ENCODE results near the gene AKT3.

AKT3 gene

GRCh38 chr1:243758647-243759046 is 91.4 kb downstream of the AKT3 start:
- no peak overlapping the region for H4K91ac ChIP-seq (ENCODE audit: low read depth, low read length, poor library complexity)
- no peak overlapping the region for H2BK5ac ChIP-seq (ENCODE audit: low read length)
- no peak overlapping the region for H3K27ac ChIP-seq (replicated peaks; ENCODE audit: low read length)
- H2BK12ac ChIP-seq (ENCODE audit: low read length) = no peak overlapping the region
- no peak overlapping the region for H2AK5ac ChIP-seq (ENCODE audit: low read depth, low read length)
- no peak overlapping the region for H3K4me2 ChIP-seq (ENCODE audit: insufficient read depth, low read length, poor library complexity, severe bottlenecking)
- no peak overlapping the region for H2AFZ ChIP-seq (ENCODE audit: low read length)
- no peak overlapping the region for H4K8ac ChIP-seq (ENCODE audit: low read depth, low read length)
- H3K27me3 ChIP-seq (ENCODE audit: control insufficient read depth in 3 of 3, insufficient read depth in 3 of 3, low read depth in 1 of 3, low read length in 3 of 3) = no peaks in the 10 kb centered on the region
- H2BK120ac ChIP-seq (ENCODE audit: low read depth, low read length) = no peak overlapping the region
- no peak overlapping the region for H3K18ac ChIP-seq (ENCODE audit: low read length)
- H3K36me3 ChIP-seq (replicated peaks in 1 of 2; ENCODE audit: control insufficient read depth in 2 of 2, insufficient read depth in 2 of 2, low read length in 2 of 2) = no peaks in the 10 kb centered on the region
- no peak overlapping the region for H3K4me3 ChIP-seq (ENCODE audit: low read length in 2 of 2)
- no peak for DNase-seq (ENCODE audit: low spot score)
- no peak overlapping the region for H3K9ac ChIP-seq (ENCODE audit: low read depth, low read length, poor library complexity)
- H3K14ac ChIP-seq (ENCODE audit: low read length) = no peak overlapping the region
- H3K4ac ChIP-seq (ENCODE audit: low read length) = no peak overlapping the region
- peaks cover 3% of the 10 kb centered on the region for H3K79me1 ChIP-seq (ENCODE audit: low read depth, low read length)
- H3K9me3 ChIP-seq (replicated peaks in 1 of 2; ENCODE audit: control insufficient read depth in 2 of 2, insufficient read depth in 1 of 2, low read depth in 1 of 2, low read length in 2 of 2) = no peaks in the 10 kb centered on the region
- H3K23ac ChIP-seq (ENCODE audit: low read depth, low read length, poor library complexity) = no peak overlapping the region
- WGBS, 2 donors (ENCODE audit: extremely low coverage in 2 of 2, insufficient read length in 2 of 2, insufficient replicate concordance in 1 of 2) = no CpG with 5 or more reads among the region's 8 CpGs
- peaks cover 0 to 5% of the 10 kb centered on the region in 2 donors for H3K4me1 ChIP-seq (ENCODE audit: control insufficient read depth in 2 of 2, insufficient read depth in 1 of 2, low read depth in 1 of 2, low read length in 2 of 2)
- H2BK15ac ChIP-seq (ENCODE audit: low read length) = no peak overlapping the region

DNA sequence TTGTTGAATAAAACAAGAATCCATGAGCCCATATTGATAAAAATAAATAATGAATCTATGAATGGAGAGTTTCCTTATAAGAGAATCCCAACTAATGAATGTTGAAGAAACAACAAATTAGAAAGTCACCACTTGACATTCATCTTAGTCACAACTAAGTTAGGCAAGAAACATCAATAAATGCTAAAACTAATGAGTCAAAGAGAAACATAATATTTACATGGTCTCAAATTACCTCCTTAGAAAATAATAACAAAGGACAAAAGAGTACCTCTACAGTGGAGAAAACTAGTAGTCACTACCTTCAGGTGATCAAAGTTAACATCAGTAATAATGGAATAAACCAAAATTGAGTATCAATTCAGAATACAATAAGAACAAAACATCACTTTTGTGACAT is 93.5 kb downstream of the AKT3 start:
- H4K91ac ChIP-seq (ENCODE audit: low read depth, low read length, poor library complexity) = no peak overlapping the region
- no peak overlapping the region for H2BK12ac ChIP-seq (ENCODE audit: low read length)
- no peaks in the 10 kb centered on the region for H3K36me3 ChIP-seq (replicated peaks in 1 of 2; ENCODE audit: control insufficient read depth in 2 of 2, insufficient read depth in 2 of 2, low read length in 2 of 2)
- no peak for DNase-seq (ENCODE audit: low spot score)
- no peaks in the 10 kb centered on the region for H3K9me3 ChIP-seq (replicated peaks in 1 of 2; ENCODE audit: control insufficient read depth in 2 of 2, insufficient read depth in 1 of 2, low read depth in 1 of 2, low read length in 2 of 2)
- H2BK120ac ChIP-seq (ENCODE audit: low read depth, low read length) = no peak overlapping the region
- H2BK5ac ChIP-seq (ENCODE audit: low read length) = no peak overlapping the region
- H3K4me2 ChIP-seq (ENCODE audit: insufficient read depth, low read length, poor library complexity, severe bottlenecking) = no peak overlapping the region
- H3K4me3 ChIP-seq (ENCODE audit: low read length in 2 of 2) = no peak overlapping the region
- H3K4ac ChIP-seq (ENCODE audit: low read length) = no peak overlapping the region
- no peaks in the 10 kb centered on the region for H3K27me3 ChIP-seq (ENCODE audit: control insufficient read depth in 3 of 3, insufficient read depth in 3 of 3, low read depth in 1 of 3, low read length in 3 of 3)
- H3K4me1 ChIP-seq (ENCODE audit: control insufficient read depth in 2 of 2, insufficient read depth in 1 of 2, low read depth in 1 of 2, low read length in 2 of 2) = peaks cover 3 to 8% of the 10 kb centered on the region in 2 donors
- no peak overlapping the region for H2AFZ ChIP-seq (ENCODE audit: low read length)
- H3K14ac ChIP-seq (ENCODE audit: low read length) = no peak overlapping the region
- H3K18ac ChIP-seq (ENCODE audit: low read length) = no peak overlapping the region
- H4K8ac ChIP-seq (ENCODE audit: low read depth, low read length) = no peak overlapping the region
- H3K23ac ChIP-seq (ENCODE audit: low read depth, low read length, poor library complexity) = no peak overlapping the region
- no peak overlapping the region for H3K9ac ChIP-seq (ENCODE audit: low read depth, low read length, poor library complexity)
- no peak overlapping the region for H2BK15ac ChIP-seq (ENCODE audit: low read length)
- peaks cover 3% of the 10 kb centered on the region for H3K79me1 ChIP-seq (ENCODE audit: low read depth, low read length)
- H3K27ac ChIP-seq (replicated peaks; ENCODE audit: low read length) = no peak overlapping the region
- H2AK5ac ChIP-seq (ENCODE audit: low read depth, low read length) = no peak overlapping the region

DNA sequence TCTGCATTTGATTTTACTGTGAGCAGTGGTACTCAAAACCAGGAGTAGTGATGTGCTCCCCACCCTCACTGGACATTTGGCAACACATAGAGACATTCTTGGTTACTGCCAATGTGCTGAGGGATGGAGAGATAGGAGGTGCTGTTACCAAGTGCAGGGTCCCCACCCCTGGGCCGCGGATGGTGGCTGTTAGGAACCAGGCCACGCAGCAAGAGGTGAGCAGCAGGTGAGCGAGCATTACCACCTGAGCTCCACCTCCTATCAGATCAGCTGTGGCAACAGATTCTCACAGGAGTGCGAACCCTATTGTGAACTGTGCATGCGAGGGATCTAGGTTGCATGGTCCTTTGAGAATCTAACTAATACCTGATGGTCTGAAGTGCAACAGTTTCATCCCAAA is 95.7 kb downstream of the AKT3 start:
- Histone ChIP-seq H4K8ac (ENCODE audit: low read depth, low read length) (no peak overlapping the region), H3K18ac (ENCODE audit: low read length) (no peak overlapping the region)
- no CpG with 5 or more reads among the region's 6 CpGs for WGBS, 2 donors (ENCODE audit: extremely low coverage in 2 of 2, insufficient read length in 2 of 2, insufficient replicate concordance in 1 of 2)

DNA sequence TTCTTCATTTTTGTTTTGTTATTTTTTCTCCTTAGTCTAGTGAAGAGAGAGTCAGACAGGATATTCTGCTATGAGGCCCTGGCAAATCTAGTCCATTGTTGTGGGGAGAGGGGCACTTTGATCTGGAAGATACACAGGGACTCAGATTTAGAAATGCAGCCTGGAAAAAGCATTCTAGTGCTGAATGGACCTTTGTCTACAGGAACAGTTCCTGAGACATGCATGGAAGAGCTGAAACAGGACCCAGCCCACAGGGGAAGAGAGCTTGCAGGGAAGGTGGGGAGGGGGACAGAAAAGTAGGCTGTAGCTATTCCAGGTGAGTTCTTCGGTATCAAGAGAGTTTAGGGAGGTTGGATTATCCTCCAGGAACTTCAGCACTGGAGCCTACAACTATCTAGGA is 98.5 kb downstream of the AKT3 start:
- Histone ChIP-seq H2BK15ac (ENCODE audit: low read length) (no peak overlapping the region), H3K4me1 (ENCODE audit: control insufficient read depth in 2 of 2, insufficient read depth in 1 of 2, low read depth in 1 of 2, low read length in 2 of 2) (peaks cover 7 to 33% of the 10 kb centered on the region in 2 donors), H2AFZ (ENCODE audit: low read length) (no peak overlapping the region), H4K8ac (ENCODE audit: low read depth, low read length) (no peak overlapping the region), H3K9me3 (replicated peaks in 1 of 2; ENCODE audit: control insufficient read depth in 2 of 2, insufficient read depth in 1 of 2, low read depth in 1 of 2, low read length in 2 of 2) (no peaks in the 10 kb centered on the region), H2AK5ac (ENCODE audit: low read depth, low read length) (no peak overlapping the region), H3K36me3 (replicated peaks in 1 of 2; ENCODE audit: control insufficient read depth in 2 of 2, insufficient read depth in 2 of 2, low read length in 2 of 2) (no peaks in the 10 kb centered on the region), H2BK120ac (ENCODE audit: low read depth, low read length) (no peak overlapping the region), H3K79me1 (ENCODE audit: low read depth, low read length) (no peaks in the 10 kb centered on the region), H3K4me3 (ENCODE audit: low read length in 2 of 2) (no peak overlapping the region), H2BK12ac (ENCODE audit: low read length) (no peak overlapping the region), H3K4ac (ENCODE audit: low read length) (no peak overlapping the region), H2BK5ac (ENCODE audit: low read length) (no peak overlapping the region), H3K18ac (ENCODE audit: low read length) (no peak overlapping the region), H3K4me2 (ENCODE audit: insufficient read depth, low read length, poor library complexity, severe bottlenecking) (no peak overlapping the region), H3K9ac (ENCODE audit: low read depth, low read length, poor library complexity) (no peak overlapping the region), H3K27ac (replicated peaks; ENCODE audit: low read length) (peak overlapping the region; percentile 61), H3K23ac (ENCODE audit: low read depth, low read length, poor library complexity) (no peak overlapping the region), H4K91ac (ENCODE audit: low read depth, low read length, poor library complexity) (no peak overlapping the region), H3K14ac (ENCODE audit: low read length) (no peak overlapping the region), H3K27me3 (ENCODE audit: control insufficient read depth in 3 of 3, insufficient read depth in 3 of 3, low read depth in 1 of 3, low read length in 3 of 3) (no peaks in the 10 kb centered on the region)
- DNase-seq (ENCODE audit: low spot score) = no peak
- WGBS, 2 donors (ENCODE audit: extremely low coverage in 2 of 2, insufficient read length in 2 of 2, insufficient replicate concordance in 1 of 2) = no CpG with 5 or more reads among the region's 1 CpG

More for the DNA sequence above, 95.7 kb downstream of the AKT3 start:
- no peak overlapping the region for H2BK120ac ChIP-seq (ENCODE audit: low read depth, low read length)
- no peak overlapping the region for H3K4me3 ChIP-seq (ENCODE audit: low read length in 2 of 2)
- no peak overlapping the region for H4K91ac ChIP-seq (ENCODE audit: low read depth, low read length, poor library complexity)
- no peak overlapping the region for H3K9ac ChIP-seq (ENCODE audit: low read depth, low read length, poor library complexity)
- H3K27me3 ChIP-seq (ENCODE audit: control insufficient read depth in 3 of 3, insufficient read depth in 3 of 3, low read depth in 1 of 3, low read length in 3 of 3) = no peaks in the 10 kb centered on the region
- H3K9me3 ChIP-seq (replicated peaks in 1 of 2; ENCODE audit: control insufficient read depth in 2 of 2, insufficient read depth in 1 of 2, low read depth in 1 of 2, low read length in 2 of 2) = no peaks in the 10 kb centered on the region
- H2BK15ac ChIP-seq (ENCODE audit: low read length) = no peak overlapping the region
- no peak overlapping the region for H3K4ac ChIP-seq (ENCODE audit: low read length)
- no peak for DNase-seq (ENCODE audit: low spot score)
- H3K36me3 ChIP-seq (replicated peaks in 1 of 2; ENCODE audit: control insufficient read depth in 2 of 2, insufficient read depth in 2 of 2, low read length in 2 of 2) = no peaks in the 10 kb centered on the region
- no peak overlapping the region for H2BK12ac ChIP-seq (ENCODE audit: low read length)
- H3K4me1 ChIP-seq (ENCODE audit: control insufficient read depth in 2 of 2, insufficient read depth in 1 of 2, low read depth in 1 of 2, low read length in 2 of 2) = peaks cover 5 to 13% of the 10 kb centered on the region in 2 donors
- no peak overlapping the region for H2BK5ac ChIP-seq (ENCODE audit: low read length)
- no peak overlapping the region for H3K27ac ChIP-seq (replicated peaks; ENCODE audit: low read length)
- H3K14ac ChIP-seq (ENCODE audit: low read length) = no peak overlapping the region
- peaks cover 3% of the 10 kb centered on the region for H3K79me1 ChIP-seq (ENCODE audit: low read depth, low read length)
- no peak overlapping the region for H2AK5ac ChIP-seq (ENCODE audit: low read depth, low read length)
- H3K23ac ChIP-seq (ENCODE audit: low read depth, low read length, poor library complexity) = no peak overlapping the region
- no peak overlapping the region for H3K4me2 ChIP-seq (ENCODE audit: insufficient read depth, low read length, poor library complexity, severe bottlenecking)
- H2AFZ ChIP-seq (ENCODE audit: low read length) = no peak overlapping the region

All from neuronal stem cell (in vitro differentiated cells).